Heart right ventricle (tissue), 16 donors: Measurements from ENCODE around the gene E2F1. TPM values are rescaled to one million over a fixed set of nuclear protein-coding genes. Genes with fewer than 3 reads are reported as not detected.

Source experiments
- ATAC-seq, 8 donors: fragments of 200-7000 bp; cut with Tn5 transposase; one replicate each; pipeline ENCODE4 v1.9.1; 2020; ENCODE audit warnings: mild to moderate bottlenecking in 8 of 8, moderate library complexity in 8 of 8, moderate number of reproducible peaks in 1 of 8
- DNase-seq, 2 donors: peaks; one replicate each; pipeline ENCODE4 v3.0.0-alpha.2; 2020
- H3K27ac ChIP-seq, 10 donors: fragments of 200-600 bp; sonication (generic) in 2 of 10; one replicate each; pipeline versions ENCODE4 v1.5.0 to v1.8.0; 2020 to 2022; ENCODE audit warnings: mild to moderate bottlenecking in 3 of 10
- H3K27me3 ChIP-seq, 7 donors: fragments of 200-600 bp; one replicate each; pipeline ENCODE4 v1.8.0; 2021 to 2022; ENCODE audit warnings: mild to moderate bottlenecking in 2 of 7
- H3K36me3 ChIP-seq, 9 donors: fragments of 200-600 bp; sonication (generic) in 1 of 9; one replicate each; pipeline versions ENCODE4 v1.5.0 to v1.8.0; 2020 to 2022; ENCODE audit warnings: mild to moderate bottlenecking in 2 of 9
- H3K4me1 ChIP-seq, 9 donors: fragments of 200-600 bp; sonication (generic) in 1 of 9; one replicate each; pipeline versions ENCODE4 v1.5.0 to v1.8.0; 2020 to 2022; ENCODE audit warnings: mild to moderate bottlenecking in 4 of 9
- H3K4me3 ChIP-seq, 10 donors: fragments of 200-600 bp; sonication (generic) in 2 of 10; one replicate each; pipeline versions ENCODE4 v1.5.0 to v1.8.0; 2020 to 2022; ENCODE audit warnings: mild to moderate bottlenecking in 7 of 10, moderate library complexity in 2 of 10
- H3K9me3 ChIP-seq, 11 donors: fragments of 200-600 bp in 10 of 11; sonication (generic) in 2 of 11; one replicate each; pipeline versions ENCODE4 v1.5.0 to v1.8.0; 2013 to 2022; ENCODE audit warnings: mild to moderate bottlenecking in 2 of 11, control low read depth in 1 of 11, moderate library complexity in 1 of 11
- CTCF ChIP-seq, 9 donors: fragments of 200-600 bp; sonication (generic) in 2 of 9; IDR thresholded peaks; one replicate each; pipeline versions ENCODE4 v1.5.0 to v1.8.0; 2021 to 2022; ENCODE audit warnings: antibody characterized with exemption in 9 of 9, mild to moderate bottlenecking in 5 of 9, moderate library complexity in 1 of 9
- WGBS, 2 donors: extraction: QIAGEN DNeasy Blood & Tissue Kit; methylation state at CpG; one replicate each; pipeline ENCODE4 v1.1.7; 2013; ENCODE audit warnings: inconsistent platforms in 1 of 2; 5-methylcytosine and 5-hydroxymethylcytosine counted together
- intact Hi-C, 10 donors: fragments of 100-400 bp; cut with DNase I; formaldehyde crosslinking; loops; one replicate each; pipeline versions ENCODE4 v1.11.1 to v1.14.2; 2022
- polyA plus RNA-seq, 2 donors: library from polyadenylated mRNA; stranded (reverse); fragments of 200-250 nt; gene quantifications; one replicate each; pipeline ENCODE4 v1.2.3, GENCODE V29; 2013
- total RNA-seq, 10 donors: library from RNA; stranded (reverse); fragmentation: NEBNext Ultra II Directional in 3 of 10; extraction: Animal tissue kit (Norgen Biotek cat#: 25700) in 3 of 10; gene quantifications; one replicate each; pipeline versions ENCODE4 v1.2.1 to v1.2.4, GENCODE V29; 2021 to 2023
- donor health status: Arrhythmogenic right ventricular cardiomyopathy.
- donor health status: ischemic (EF 13 %, LVEDD 7.1; RV severe dilation, severe dysfunction).
- donor health status: healthy with polysubstance abuse.
- donor health status: DM: no; HTN: yes; CAD: no.
- donor health status: DM: no; HTN: no; CAD: no.
- donor health status: ischemic (EF 25% LVEDD 6.9; RV normal size, moderate dysfunction).
- donor health status: ischemic (EF 25% LVEDD 5.7; RV mildly dilated, moderate dysfunction).
- donor health status: healthy.
- donor health status: DM: yes; HTN: yes; CAD: no.
- donor health status: Ischemic cardiomyopathy.
- donor health status: ischemic (EF 35%, LVEDD 5.7; RV mildly dilated, moderate dysfunction).
- donor health status: nonischemic (EF 11% LVEDD 7.7; RV severe dilation, severe dysfunction).
- donor health status: DM: yes; HTN: yes; CAD: no.
- donor health status: PGD.
- donor health status: ischemic (EF 29% LVEDD 5.4; RV normal size, mild dysfunction).
- donor health status: nonischemic (EF 23%, LVEDD 6.1; RV moderate dilation, normal function).

Gene E2F1
- total and polyA plus RNA-seq, 12 donors, result 0.44 to 3.4 (median 1.2) TPM

DNA sequence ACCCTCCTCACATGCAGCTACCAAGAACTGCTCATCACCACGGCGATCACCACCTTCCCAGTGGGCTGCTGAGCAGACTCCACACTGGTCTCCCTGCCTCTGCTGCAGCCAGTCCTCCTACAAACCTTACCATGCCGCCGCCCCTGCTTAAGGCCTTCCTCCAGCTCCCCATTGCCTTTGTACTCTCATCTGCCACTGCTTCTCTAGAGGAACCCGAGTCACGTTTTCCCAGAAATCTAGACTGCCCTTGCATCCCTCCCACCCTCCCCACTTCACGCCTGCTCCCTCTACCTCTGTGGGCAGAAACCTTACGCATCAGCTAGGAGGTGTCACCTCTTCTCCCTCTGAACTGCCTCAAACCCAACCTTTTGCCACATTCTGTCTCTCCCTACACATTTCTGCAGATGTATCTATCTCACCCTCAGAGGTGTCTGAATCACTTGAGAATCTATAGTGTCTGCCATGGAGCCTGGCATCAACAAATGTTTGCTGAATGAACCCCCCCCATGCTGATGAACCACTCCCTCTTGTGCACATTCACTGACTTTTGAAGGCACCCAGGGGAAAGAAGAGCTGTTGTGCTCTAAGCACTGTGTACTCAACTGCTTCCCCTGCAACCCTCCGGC, 4.3 kb downstream of the E2F1 start:
- no peak for ATAC-seq
- no peaks in the 10 kb centered on the region for H3K9me3 ChIP-seq
- intact Hi-C loops, result no loop called here
- no peak for DNase-seq
- H3K27me3 ChIP-seq, result no peaks in the 10 kb centered on the region
- H3K4me3 ChIP-seq, result no peak overlapping the region
- H3K4me1 ChIP-seq, result peaks cover 0 to 23% (median 19%) of the 10 kb centered on the region in 9 donors
- 89 to 90% methylated on average over 9 of the region's 9 CpGs for WGBS, 2 donors
- H3K36me3 ChIP-seq, result peaks cover 0 to 5% (median 0%) of the 10 kb centered on the region in 9 donors
- H3K27ac ChIP-seq, result no peak overlapping the region
- no peak for TF ChIP-seq CTCF (IDR thresholded peaks at IDR 0.05)

DNA sequence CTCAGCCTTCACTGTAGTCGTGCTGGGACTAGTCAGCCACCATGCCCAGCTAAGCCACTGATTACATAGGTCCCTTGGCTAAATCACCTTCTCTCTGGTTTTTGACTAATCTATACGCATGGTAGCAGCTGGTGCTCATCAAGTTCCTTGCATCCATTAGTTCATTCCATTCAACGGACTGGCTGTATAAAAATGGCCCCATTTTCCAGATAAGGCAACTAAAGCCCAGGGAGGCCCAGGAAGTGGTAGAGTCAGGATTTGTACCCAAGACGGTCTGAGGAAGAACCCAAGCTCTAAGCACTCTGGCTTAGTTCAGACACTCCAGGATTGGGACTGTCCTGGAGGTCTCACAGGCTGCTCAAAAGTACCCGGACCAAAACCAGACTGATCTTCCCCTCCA, 4.9 kb downstream of the E2F1 start:
- no peak for DNase-seq
- intact Hi-C loops, result no loop called here
- WGBS, 2 donors, result 81 to 90% methylated on average over 5 of the region's 5 CpGs
- TF ChIP-seq CTCF (IDR thresholded peaks at IDR 0.05), result no peak
- Histone ChIP-seq H3K27ac (no peak overlapping the region), H3K4me3 (no peak overlapping the region), H3K27me3 (no peaks in the 10 kb centered on the region), H3K4me1 (peaks cover 0 to 20% (median 15%) of the 10 kb centered on the region in 9 donors), H3K9me3 (no peaks in the 10 kb centered on the region), H3K36me3 (peaks cover 0 to 5% (median 0%) of the 10 kb centered on the region in 9 donors)
- ATAC-seq, result no peak

GRCh38 chr20:33680686-33681085, 5.5 kb downstream of the E2F1 start:
- TF ChIP-seq CTCF (IDR thresholded peaks at IDR 0.05), result no peak
- Histone ChIP-seq H3K36me3 (peaks cover 0 to 5% (median 0%) of the 10 kb centered on the region in 9 donors), H3K9me3 (no peaks in the 10 kb centered on the region), H3K27ac (no peak overlapping the region), H3K4me1 (peaks cover 0 to 24% (median 14%) of the 10 kb centered on the region in 9 donors), H3K4me3 (no peak overlapping the region), H3K27me3 (no peaks in the 10 kb centered on the region)
- DNase-seq (no peak), ATAC-seq (no peak)
- intact Hi-C loops, result no loop called here
- 74 to 83% methylated on average over 2 of the region's 2 CpGs for WGBS, 2 donors

DNA sequence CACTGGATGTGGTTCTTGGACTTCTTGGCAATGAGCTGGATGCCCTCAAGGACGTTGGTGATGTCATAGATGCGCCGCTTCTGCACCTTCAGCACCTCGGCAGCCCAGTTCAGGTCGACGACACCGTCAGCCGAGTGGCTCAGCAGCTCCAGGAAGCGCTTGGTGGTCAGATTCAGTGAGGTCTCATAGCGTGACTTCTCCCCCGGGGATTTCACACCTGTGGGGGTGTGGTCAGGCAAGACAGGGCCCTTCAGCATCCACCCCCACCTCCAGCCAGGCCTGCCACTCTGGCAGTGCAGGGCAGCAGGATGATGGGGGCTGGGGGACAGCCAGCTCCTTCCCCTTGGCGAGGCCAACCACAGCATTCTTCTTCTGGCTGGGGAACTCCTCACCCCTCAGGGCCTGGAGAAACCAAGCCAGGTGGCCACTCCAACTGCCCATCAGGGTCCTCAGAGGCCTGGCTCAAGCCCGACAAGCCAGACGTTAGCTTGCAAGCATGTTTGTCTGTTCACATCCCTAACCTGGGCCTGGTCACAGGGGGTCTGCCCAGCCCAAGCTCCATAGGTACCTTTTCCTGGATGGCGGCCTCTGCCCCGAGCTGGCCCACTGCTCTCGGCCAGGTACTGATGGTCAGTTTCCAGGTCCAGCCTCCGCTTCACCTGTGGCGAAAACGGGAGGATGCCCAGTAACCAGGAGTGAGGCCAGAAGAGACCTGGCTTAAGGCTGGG, 6.3 kb downstream of the E2F1 start:
- DNase-seq (no peak), ATAC-seq (no peak)
- 87 to 90% methylated on average over 20 of the region's 20 CpGs for WGBS, 2 donors
- H3K9me3 ChIP-seq, result no peaks in the 10 kb centered on the region
- H3K4me1 ChIP-seq, result peaks cover 0 to 24% (median 14%) of the 10 kb centered on the region in 9 donors
- no peak overlapping the region for H3K27ac ChIP-seq
- intact Hi-C loops, result loop anchor here in 1 of 10 donors (5.0 kb wide), 1 partner anchor 52 kb away; the partner anchor contains the start of gene ZNF341
- no peaks in the 10 kb centered on the region for H3K27me3 ChIP-seq
- TF ChIP-seq CTCF (IDR thresholded peaks at IDR 0.05), result no peak
- no peak overlapping the region for H3K4me3 ChIP-seq
- H3K36me3 ChIP-seq, result peaks cover 0 to 5% (median 0%) of the 10 kb centered on the region in 9 donors
